ENCODE data around the gene RUNX2. TPM values are rescaled to one million over a fixed set of nuclear protein-coding genes. Genes with fewer than 3 reads are reported as not detected.

The RUNX2 gene
- total RNA-seq, 2 experiments from 2014 or later: 8.0 to 9.3 TPM

GRCh38 chr6:45297320-45297719, 30.8 kb upstream of the RUNX2 start:
- H3K27ac Mint-ChIP-seq: no peak overlapping the region
- ATAC-seq (no peak), DNase-seq (no peak)
- peaks cover 6% of the 10 kb centered on the region for H3K9me3 Mint-ChIP-seq
- ChIA-PET POLR2A (no interaction called here), CTCF (interaction anchor here (0.8 to 1.2 kb wide), 3 partner anchors 14 to 90 kb away, joined by 3 to 4 read pairs (median 3); no protein-coding TSS in a partner anchor)
- no peak for TF ChIP-seq CTCF (IDR thresholded peaks at IDR 0.05)
- H3K27me3 Mint-ChIP-seq: no peaks in the 10 kb centered on the region
- peaks cover 45% of the 10 kb centered on the region for H3K4me1 Mint-ChIP-seq (ENCODE audit: low read depth)
- no peak overlapping the region for H3K4me3 Mint-ChIP-seq
- intact Hi-C loops (cut with micrococcal nuclease): no loop called here
- peaks cover 10% of the 10 kb centered on the region for H3K36me3 Mint-ChIP-seq (ENCODE audit: low read depth)

- ATAC-seq (no peak), DNase-seq (no peak)
- H3K27me3 Mint-ChIP-seq: no peaks in the 10 kb centered on the region
- peaks cover 33% of the 10 kb centered on the region for H3K4me1 Mint-ChIP-seq (ENCODE audit: low read depth)
- TF ChIP-seq CTCF (IDR thresholded peaks at IDR 0.05): no peak
- ChIA-PET CTCF (no interaction called here), POLR2A (no interaction called here)
- H3K27ac Mint-ChIP-seq: no peak overlapping the region
- intact Hi-C loops (cut with micrococcal nuclease): no loop called here
- no peak overlapping the region for H3K4me3 Mint-ChIP-seq
- H3K36me3 Mint-ChIP-seq (ENCODE audit: low read depth): peaks cover 9% of the 10 kb centered on the region
- H3K9me3 Mint-ChIP-seq: peaks cover 6% of the 10 kb centered on the region
Measured at GRCh38 chr6:45299096-45299581, 29.0 kb upstream of the RUNX2 start.

- Mint-ChIP-seq H3K27me3 (no peaks in the 10 kb centered on the region), H3K4me1 (ENCODE audit: low read depth) (peaks cover 34% of the 10 kb centered on the region), H3K36me3 (ENCODE audit: low read depth) (peaks cover 12% of the 10 kb centered on the region), H3K4me3 (no peak overlapping the region), H3K9me3 (peaks cover 9% of the 10 kb centered on the region), H3K27ac (peak overlapping the region; percentile 0)
- TF ChIP-seq CTCF (IDR thresholded peaks at IDR 0.05): no peak
- CTCF ChIA-PET: no interaction called here
- DNase-seq (no peak), ATAC-seq (no peak)
- POLR2A ChIA-PET: interaction anchor here (1.1 kb wide), 1 partner anchor 32 kb away, joined by 3 read pairs; no protein-coding TSS in a partner anchor
- intact Hi-C loops (cut with micrococcal nuclease): no loop called here
Measured at GRCh38 chr6:45300736-45301135, 27.4 kb upstream of the RUNX2 start.

- ChIA-PET POLR2A (interaction anchor here (1.1 kb wide), 1 partner anchor 31 kb away, joined by 3 read pairs; no protein-coding TSS in a partner anchor), CTCF (no interaction called here)
- peaks cover 32% of the 10 kb centered on the region for H3K4me1 Mint-ChIP-seq (ENCODE audit: low read depth)
- ATAC-seq (no peak), DNase-seq (no peak)
- no peak overlapping the region for H3K27ac Mint-ChIP-seq
- no peak for TF ChIP-seq CTCF (IDR thresholded peaks at IDR 0.05)
- H3K4me3 Mint-ChIP-seq: no peak overlapping the region
- H3K9me3 Mint-ChIP-seq: peaks cover 16% of the 10 kb centered on the region
- no peaks in the 10 kb centered on the region for H3K27me3 Mint-ChIP-seq
- intact Hi-C loops (cut with micrococcal nuclease): no loop called here
- H3K36me3 Mint-ChIP-seq (ENCODE audit: low read depth): peaks cover 19% of the 10 kb centered on the region
Measured at GRCh38 chr6:45301348-45302142, 26.6 kb upstream of the RUNX2 start.

GRCh38 chr6:45302832-45303231, 25.3 kb upstream of the RUNX2 start:
- Mint-ChIP-seq H3K36me3 (ENCODE audit: low read depth) (peaks cover 28% of the 10 kb centered on the region), H3K4me1 (ENCODE audit: low read depth) (peaks cover 27% of the 10 kb centered on the region), H3K9me3 (peaks cover 19% of the 10 kb centered on the region), H3K27me3 (no peaks in the 10 kb centered on the region), H3K4me3 (no peak overlapping the region), H3K27ac (no peak overlapping the region)
- no peak for TF ChIP-seq CTCF (IDR thresholded peaks at IDR 0.05)
- no peak for ATAC-seq
- CTCF ChIA-PET: no interaction called here
- no peak for DNase-seq
- POLR2A ChIA-PET: no interaction called here
- intact Hi-C loops (cut with micrococcal nuclease): no loop called here
